Kidney glomerular epithelial cell (primary cell): Measurements from ENCODE around the gene QSOX1.

Experiments
- DNase-seq: peaks from one replicate; lab custom pipeline; 2025; lab: John Stamatoyannopoulos, UW

Gene QSOX1

DNA sequence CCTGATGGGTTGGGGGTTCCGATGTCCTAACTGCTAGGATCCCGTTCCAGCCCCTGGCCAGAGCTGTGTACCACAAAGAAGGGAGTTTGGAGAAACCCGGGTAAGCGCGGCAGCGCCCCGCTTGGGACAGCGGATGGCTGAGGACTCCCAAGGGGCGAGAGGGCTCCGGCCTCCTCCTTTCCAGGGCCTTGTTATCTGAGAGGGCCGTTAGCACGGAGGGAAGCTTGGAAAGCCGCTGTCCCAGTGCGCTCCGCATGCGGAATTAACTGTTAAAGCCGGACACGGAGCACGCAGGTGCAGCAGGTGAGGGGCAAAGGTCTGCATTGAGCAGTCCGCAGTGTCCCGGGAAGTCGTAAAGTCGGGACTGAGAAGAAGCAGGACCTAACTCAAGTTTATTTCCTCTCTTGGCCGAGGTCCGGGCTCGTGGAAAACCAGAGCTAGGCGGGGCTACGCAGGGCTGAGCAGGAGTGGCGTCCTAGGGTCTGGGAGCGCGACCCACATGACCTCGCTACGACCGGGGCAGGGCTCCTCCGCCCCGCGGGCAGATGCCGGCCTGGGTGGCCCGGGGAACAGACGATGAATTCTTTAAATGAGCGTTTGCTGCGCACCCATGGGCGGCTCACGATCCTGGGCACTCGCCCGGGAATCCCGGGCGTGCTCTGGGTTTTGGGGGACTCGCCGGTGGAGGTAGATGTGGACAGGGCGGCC, 79.9 kb downstream of the QSOX1 start:
- no peak for DNase-seq

DNA sequence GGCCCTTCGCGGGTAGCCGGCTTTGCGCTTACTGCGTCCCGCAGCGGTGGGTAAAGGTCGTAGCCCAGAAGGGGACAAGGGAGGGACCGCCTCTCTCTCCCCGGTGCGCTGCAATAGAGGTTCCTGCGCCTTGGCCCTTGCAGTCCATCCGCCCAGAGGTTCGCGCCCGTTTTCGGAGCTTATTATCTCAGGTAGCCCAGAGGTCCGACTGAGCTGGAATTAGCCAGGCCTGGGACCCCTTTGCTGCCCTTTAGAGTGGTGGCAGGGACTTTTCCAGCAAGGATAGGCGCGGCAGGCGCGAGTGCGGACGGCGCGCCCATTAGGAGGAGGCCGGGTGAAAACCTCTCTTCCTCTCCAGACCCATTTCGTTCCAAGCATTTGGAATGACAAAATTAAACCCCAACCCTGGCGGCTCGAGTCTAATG, 80.4 kb downstream of the QSOX1 start:
- DNase-seq = no peak

DNA sequence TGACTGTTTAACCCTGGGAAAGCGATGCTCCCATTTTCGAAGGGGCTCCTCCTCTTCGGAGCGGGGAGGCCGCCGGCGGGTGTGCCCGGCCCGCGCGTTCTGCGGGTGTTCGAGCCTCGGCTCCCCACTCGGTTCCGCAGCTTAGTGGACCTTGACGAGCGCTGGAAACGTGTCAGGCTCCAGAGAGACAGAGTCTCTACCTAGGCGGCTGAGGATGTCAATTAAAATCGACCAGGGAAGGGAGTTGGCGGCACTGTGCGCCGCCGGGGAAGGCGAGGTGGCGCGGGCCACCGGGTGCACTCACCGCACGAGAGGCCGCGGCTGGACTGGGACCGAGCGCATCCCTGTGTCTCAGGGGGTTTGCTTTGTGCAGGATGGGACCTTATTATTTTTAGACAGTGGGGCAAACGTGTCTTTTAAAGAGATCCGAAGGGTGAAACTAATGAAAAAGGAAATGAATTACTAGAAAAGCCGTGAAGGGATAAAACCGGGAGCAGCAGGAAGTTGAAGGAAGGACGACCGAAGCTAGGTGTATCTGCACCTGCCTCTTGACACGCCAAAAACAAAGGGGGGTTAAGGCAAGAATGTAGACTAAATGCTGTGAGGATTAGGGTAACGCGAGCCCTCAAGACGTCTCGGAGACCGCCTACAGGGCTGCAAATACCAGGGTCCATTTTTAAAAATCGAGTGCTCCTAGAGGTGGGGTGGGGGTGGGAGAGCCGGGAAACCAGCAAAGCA, 81.0 kb downstream of the QSOX1 start:
- DNase-seq = no peak

DNA sequence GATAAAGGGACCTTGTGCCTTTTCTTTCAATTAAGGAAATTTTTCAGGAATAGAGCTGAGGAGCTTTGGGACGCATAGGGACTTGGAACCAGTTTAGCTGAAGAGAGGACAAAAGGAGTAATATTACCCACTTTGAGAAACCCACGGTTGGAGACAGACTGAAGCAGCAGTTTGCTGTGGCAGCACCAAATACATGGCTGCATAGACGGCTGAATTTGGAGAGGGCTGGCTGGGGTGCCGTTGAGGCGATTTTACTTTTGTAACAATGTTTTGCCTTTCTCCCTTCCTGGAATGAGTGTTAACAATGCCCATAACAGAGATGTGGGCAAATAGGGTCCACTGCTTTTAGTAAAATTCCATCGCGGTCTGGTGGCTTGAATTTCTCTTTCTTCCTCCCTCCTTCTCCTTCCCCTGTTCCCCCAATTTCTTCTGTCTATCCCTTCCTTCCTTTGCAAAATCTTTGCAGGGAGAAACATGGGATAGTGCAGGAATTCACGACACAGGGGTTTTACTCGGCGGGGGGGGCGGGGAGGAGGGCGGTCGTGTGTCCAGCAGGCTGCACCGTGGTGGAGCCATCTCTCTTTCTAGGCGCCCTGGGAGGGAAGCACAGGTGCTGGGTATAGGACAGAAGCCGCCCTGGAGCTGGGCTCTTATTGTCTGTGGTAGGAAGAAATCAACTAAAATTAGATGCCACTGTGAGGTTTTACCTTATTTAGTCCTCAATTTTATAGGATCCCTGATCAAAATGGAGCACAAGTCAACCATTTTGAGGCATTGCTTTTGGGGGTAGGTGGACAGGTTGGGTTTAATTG, 82.2 kb downstream of the QSOX1 start:
- DNase-seq = no peak

DNA sequence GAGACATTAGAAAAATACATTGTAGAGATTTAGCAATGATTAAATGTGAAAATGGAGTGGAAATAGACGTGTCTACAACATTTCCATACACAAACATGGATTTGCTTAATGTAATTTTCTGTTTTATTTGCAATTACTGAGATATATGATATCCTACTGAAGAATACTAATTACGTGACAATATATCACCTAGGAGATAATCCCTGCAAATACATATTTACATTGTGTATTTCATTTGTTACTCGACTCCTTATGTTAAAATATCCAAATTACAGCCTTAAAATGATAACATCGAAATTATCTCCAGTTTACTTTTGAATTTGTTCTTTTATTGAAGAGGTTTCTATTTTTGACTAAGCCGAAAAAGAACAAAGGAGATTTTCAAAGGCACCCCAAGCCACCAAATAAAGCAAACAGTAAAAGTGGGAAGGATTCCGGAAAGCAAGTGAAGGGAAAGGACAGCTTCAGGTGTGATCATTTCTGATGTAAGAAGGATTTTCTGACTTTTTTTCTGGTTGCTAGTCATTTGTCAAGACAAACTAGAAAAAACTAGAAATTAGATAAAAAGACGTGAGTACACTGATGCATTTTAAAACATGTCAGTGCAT, 83.3 kb downstream of the QSOX1 start:
- DNase-seq = no peak

DNA sequence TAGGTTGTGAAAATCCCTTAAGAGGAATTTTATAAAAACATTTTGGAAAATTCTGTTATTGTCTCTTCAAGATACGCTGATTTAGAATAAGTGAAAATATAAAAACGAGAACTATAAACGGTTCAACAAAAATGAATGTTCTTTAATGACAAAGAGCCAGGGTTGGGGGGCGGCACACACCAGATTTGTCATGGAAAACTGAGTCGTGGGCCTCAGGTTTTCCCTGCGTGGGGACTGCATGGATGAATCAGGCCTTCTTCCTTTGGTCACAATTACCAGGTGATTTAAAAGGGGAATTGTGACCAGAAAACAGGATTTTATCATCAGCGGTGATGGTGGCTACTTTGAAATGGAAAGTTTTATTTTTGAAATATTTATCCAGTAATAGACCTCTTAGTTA, 84.0 kb downstream of the QSOX1 start:
- DNase-seq = no peak

DNA sequence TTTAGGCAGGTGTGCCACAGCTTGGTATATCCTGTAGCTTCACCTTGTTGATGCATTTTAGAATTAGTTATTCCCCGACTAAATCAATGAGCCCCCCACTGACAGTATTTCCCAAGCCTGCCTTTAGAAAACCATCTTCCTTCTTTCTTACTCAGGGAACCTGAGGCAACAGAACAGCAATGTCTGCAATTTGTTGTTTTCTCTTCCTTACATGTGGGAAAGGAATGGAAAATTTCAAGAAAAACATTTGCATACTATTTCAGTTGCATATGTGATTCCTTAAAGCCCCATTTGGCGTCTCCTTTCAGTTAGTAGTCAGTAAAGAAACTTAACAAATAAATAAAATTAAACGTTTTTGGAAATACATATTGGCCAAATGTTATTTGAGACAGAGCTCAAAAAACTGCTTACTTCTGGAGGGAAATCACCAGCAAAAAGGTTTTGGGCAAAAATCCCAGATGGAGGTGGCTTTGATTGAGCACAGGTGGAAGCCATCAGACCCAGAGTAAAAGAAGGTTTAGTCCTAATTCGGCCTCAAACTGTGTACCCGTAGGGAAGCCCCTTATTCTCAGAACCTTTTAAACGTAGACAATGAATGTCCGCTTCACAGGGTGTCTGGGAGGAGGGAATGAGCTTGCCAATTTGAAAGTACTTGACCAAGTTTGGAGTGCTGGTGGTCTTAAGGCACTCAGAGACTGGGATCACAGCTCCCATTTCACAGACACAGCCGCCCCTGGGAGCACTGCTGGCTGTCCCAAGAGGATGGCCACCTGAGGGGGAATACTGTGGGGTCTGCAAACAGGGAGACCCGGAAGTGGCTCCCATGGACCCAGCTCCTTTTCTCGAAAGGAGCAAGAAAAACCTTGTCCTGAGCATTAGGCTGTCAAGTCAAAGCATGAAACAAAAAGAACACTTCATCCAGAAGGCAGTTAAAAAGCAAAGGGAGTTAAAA, 84.8 kb downstream of the QSOX1 start:
- DNase-seq = no peak

DNA sequence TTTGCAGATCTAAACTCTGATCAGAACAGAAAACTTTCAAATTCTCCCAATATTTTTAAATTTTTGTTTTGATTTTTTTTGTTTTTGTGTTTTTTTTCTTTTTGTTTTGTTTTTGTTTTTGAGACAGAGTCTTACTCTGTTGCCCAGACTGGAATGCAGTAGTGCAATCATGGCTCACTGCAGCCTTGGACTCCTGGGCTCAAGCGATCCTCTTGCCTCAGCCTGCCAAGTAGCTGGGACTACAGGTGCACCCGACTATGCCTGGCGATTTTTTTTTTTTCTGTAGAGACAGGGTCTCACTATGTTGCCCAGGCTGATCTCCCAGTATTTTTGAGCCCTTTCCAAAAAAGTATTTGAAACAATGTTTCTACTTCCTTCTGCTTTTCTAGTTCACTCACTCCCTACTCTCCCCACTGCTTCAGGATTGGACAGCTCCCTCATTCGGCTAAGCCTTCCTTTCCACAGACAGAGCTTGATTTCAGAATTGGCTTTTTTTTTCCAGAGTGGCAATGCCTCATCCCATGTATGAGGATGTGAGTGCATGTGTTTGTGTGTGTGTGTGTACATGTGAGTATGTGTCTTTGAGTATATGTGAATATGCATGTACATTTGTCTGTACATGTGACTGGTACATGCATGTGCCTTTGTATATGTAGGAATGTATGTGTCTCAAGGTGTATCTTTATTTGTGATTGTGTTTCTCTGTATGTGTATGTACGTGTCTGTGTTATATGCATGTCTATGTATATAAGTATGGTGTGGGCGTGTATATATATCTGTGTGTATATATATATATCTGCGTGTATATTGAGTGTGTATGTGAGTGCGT, 87.3 kb downstream of the QSOX1 start:
- DNase-seq = no peak

DNA sequence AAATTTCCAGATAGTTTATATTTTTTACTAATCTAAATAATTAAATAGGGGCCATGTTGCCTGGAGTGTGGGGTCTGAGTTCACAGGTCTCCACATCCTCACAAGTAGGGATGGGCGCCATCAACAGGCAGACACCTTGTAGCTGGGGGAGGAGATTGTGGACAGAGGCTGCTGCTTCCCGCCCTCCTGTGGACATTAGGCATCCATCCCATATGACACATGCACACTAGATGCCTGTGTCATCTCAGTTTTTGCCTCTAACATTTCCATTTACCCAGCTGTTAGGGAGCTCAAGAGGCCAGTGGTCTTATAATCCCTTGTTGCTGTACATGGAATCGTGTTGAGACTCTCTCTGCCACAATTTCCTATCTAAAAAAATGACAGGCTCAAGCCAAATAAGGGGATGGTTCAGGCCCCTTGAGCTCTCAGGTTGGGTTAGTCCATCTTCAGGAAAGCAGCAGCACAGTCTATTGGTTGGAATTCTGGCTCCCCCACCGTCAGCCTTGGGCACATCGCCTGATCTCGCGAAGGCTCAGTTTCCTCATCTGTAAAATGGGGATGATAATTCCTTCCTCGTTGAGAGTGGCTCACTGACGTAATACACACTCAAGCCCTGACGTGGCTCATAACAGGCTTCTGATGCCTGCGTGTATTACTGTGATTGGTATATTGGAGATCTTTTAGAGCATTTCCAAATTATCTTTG, 89.0 kb downstream of the QSOX1 start:
- no peak for DNase-seq

DNA sequence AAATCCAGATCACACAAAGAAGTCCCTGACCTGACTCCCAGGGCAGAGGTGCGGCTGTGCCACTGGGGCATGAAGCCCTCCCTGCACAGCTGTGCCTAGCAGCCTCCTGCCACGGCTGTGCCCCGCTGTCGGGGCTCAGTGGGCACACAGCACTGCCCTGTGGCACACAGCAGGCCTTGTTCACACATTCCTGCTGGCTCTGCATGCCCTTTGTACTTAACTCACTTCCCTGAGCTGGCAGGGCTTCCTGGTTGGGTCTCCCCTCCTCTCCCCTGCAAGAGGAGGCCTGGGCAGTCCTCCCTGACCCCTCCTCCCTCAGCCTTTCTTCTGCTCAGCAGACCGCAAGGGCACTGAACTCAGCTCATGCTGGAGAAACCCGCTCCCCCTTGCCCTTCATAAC, 90.2 kb downstream of the QSOX1 start:
- DNase-seq = no peak

DNA sequence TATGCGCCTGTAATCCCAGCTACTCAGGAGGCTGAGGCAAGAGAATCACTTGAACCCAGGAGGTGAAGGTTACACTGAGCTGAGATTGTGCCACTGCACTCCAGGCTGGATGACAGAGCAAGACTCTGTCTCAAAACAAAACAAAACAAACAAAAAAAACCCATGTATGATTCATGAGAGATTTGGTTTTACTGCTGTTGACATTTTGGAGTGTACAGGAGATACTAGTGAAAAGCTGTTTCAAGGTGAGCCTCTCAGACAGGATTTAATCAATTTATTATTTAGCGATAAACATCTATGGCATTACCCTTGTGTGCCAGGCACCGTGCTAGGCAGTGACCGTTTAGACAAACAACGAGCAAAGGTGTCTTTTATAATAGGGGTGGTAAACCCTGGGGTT, 91.9 kb downstream of the QSOX1 start:
- no peak for DNase-seq

DNA sequence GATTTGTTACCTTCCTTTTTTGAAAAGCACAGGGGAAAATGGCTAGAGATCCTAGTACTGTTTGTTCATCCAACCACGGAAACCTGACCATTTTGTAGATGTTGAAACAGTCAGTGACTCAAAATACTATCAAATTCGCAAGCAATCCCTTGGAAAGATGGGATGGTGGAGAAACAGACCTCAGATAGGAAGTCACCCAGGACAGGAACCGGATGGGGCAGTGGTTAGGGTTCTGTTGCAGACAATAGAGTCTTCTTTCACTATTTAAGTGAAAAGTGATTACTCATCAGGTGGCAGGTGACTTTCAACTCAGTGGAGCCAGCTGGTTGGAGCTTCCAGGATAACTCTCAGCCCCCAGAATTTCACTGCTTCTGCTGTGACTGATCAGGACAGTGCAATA, 92.4 kb downstream of the QSOX1 start:
- DNase-seq = no peak

DNA sequence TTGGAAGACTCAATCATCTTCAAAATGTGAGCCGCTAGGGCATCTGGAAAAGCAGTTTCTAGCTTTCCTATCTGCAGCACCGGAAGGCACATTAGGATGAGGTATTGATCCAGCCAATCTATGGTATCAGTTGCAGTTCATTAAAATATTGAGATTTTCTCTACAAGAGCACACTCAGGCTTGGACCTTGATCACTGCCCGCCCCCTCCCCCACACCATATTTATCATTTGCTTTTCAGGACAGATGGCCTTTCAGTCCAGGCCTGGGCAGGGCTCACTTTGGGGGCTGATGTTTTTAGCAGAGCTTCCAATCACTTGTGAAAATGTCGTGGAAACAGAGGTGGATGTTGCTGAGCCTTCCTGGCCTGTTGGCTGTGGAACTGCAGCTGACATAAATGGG, 92.9 kb downstream of the QSOX1 start:
- no peak for DNase-seq

DNA sequence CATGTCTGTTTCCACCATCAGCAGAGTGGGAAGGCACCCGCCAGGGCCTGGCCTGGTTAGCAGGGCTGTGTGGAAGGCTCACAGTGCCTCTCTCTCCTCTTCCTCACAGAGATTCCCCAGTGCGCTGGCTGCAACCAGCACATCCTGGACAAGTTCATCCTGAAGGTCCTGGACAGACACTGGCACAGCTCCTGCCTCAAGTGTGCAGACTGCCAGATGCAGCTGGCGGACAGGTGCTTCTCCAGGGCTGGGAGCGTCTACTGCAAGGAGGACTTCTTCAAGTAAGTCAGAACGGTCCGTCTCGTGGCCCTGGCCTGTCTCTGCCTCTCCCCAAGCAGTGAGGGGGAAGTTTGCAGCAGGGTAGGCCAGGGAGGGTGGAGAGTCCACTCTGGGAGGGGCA, 93.5 kb downstream of the QSOX1 start:
- DNase-seq = no peak

DNA sequence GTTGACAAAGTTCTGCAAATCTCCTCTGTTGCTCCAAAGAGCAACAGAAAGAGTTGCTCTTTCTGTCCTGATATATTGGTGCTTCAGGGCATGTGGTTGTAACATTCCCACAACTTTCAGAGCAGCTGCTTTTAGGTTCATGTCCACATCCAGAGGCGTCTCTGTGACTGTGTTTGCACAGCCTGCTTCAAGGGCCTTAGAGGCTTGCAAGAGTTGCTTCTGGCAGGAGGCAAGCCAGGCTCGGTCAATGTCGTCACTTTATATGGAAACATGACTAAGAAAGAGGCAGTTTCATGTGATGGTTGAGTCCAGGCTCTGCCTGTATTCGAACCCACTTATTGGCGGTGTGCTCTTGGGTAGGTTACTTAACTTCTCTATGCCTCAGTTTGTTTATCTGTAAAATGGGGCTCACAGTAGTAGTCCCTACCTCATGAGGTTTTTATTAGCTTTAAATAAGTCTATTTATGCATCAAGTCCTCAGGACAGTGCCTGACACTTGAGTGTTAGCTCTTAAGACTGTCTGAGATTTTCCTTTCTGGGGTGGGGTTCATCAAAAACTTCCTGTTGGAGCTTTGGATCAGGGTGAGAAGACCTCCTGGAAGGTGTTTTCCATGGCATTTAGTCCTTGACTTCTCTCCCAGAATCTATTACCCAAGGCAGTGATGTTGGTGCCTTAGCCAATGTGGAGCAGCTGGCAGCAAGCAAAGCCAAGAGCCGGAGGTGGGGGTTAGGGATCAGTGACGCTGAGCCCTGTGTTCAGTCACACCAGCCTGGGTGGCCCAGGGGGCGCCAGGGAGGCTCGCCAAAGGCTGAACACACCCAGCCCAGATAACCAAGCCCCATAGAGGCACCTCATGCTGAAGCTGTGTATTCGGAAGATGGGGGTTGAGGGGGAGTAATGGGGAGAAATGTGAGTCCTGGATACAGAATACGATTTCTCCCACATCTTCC, 94.3 kb downstream of the QSOX1 start:
- no peak for DNase-seq

DNA sequence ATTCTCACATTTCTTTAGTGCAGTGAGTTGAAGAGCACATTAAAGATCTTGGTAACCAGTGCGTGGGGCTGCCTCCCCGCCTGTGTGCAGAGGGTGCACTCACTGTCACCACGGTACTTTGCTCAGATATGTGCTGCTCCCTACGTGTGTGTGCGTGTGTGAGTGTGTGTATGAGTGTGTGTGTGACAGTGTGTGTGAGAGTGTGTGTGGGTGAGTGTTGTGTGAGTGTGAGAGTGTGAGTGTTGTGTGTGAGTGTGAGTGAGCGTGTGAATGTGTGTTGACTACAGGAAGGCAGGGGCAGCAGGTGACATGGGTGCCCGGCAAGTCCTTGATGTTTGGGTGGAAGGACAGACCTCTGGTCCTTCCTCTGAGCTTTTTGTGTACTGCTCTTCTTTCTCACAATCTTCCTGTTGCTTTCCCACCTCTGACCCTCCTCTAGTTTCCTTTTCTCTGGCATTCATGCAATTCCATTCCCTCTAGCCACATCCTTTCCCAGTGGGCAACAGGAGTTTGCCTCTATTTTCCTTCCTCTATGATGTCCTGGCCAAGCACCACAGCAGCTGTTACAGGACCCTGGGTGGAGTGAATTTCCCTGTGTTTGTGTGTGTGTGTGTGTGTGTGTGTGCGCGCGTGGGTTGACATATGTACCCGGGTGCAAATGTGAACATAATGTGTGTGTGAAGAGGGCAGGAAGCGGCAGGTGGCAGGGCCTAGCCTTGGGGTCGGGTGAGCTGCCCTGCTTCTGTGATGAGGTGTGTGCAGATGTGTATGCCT, 95.2 kb downstream of the QSOX1 start:
- no peak for DNase-seq

DNA sequence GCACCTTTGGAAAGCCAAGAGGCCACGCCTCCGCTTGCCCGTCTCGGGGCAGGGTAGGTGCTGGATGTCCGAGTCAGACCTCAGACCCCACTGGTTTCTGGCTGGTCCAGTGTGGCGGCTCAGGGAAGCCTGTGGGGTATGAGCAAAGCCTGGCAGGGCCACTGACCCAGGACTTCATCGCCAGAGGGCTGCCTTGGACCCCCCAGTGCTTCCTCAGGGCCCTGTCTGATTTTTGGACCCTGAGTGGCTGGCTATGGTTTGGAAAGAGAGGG, 95.8 kb downstream of the QSOX1 start:
- no peak for DNase-seq

DNA sequence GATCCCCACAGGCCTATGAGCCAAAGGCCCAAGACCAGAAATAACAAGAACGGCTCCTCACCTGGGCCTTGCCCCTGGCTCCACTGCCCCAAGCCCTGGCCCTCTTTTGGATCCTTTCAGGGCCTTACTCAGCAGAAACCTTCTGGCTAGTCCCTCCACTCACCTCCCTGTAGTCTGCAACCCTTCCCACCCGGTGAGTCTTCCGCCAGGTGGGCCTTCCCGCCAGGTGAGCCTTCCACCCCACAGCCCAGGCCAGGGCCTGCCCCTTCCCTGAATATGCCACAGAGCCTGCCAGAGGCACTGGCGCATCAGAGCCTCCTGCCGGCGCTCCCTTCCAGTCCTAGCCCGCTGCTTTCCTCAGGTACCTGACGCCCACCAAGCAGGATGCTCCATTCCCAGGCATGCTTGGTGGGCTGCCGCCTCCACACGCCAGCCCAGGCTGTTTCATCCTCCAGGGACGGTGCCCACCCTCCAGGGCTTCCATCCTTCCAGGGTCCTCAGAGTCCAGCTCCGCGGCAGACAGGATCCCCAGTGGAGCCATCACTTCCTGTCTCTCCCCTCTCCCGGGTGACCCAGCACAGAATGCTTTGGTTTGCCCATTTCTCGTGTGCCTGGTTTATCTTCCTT, 96.3 kb downstream of the QSOX1 start:
- DNase-seq = no peak
